Cardiac septum (tissue), 1 donor: ENCODE data around the gene SUGCT. TPM values are rescaled to one million over a fixed set of nuclear protein-coding genes. Genes with fewer than 3 reads are reported as not detected.

Experiments used
- DNase-seq: peaks from one replicate; pipeline ENCODE4 v3.0.0-alpha.2; 2020; ENCODE audit warnings: low spot score
- intact Hi-C: fragments of 100-400 bp; cut with DNase I; formaldehyde crosslinking; loops from one replicate; pipeline ENCODE4 v1.14.0; 2022
- total RNA-seq: library from RNA; stranded (reverse); fragmentation: NEBNext Ultra II Directional; extraction: Animal tissue kit (Norgen Biotek cat#: 25700); gene quantifications from one replicate; pipeline ENCODE4 v1.2.1, GENCODE V29; 2021
- donor health status: DM: no; HTN: no; CAD: no.

The SUGCT gene
- total RNA-seq, 1 donor from 2014 or later, result 3.1 TPM

DNA sequence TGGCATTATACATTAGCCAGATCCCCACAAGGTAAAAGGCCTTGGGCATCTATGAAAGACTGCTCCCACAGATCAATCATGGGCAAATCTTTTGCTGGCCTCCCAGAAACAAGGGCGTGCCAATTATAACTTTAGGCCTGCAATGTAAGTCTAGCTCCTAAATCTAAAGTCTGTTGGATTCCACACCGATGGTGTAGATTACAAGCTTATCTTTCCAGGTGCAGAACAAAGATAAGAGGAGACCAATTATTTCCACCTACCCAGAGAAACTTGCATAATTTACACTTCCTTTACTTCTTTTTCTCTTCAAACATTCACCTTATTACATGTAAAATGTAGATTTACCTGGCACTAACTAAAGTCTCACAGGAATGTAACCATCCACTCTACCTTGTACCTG is 713.1 kb downstream of the SUGCT start:
- no peak for DNase-seq
- intact Hi-C loops, result no loop called here

GRCh38 chr7:40848541-40849221 is 713.9 kb downstream of the SUGCT start:
- intact Hi-C loops, result no loop called here
- DNase-seq, result no peak

GRCh38 chr7:40850017-40850416 is 715.2 kb downstream of the SUGCT start:
- intact Hi-C loops, result no loop called here

DNA sequence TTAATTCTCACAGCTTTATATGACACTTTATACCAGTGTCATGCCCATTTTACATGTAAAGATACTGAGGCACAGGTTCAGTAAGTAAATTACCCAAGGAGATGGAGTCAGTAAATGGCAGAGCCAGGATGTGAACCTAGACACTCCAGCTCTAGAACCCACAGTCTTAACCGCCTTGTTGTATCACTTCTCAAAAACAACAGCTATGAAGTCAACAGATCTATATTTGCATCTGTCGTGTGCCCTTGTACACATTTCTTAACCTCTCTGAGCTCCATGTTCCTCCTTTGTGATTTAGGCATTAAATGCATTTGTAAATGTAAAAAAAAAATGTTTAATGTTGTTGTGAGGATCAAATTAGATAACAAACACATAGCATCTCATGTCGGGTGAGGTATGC is 716.2 kb downstream of the SUGCT start:
- no peak for DNase-seq
- intact Hi-C loops, result no loop called here

More at GRCh38 chr7:40850017-40850416, 715.2 kb downstream of the SUGCT start:
- no peak for DNase-seq

- intact Hi-C loops, result no loop called here
- DNase-seq, result no peak
Measured at GRCh38 chr7:40859076-40859475, 724.3 kb downstream of the SUGCT start.

- DNase-seq, result no peak
- intact Hi-C loops, result no loop called here
Measured at GRCh38 chr7:40859965-40860543, 725.2 kb downstream of the SUGCT start.

DNA sequence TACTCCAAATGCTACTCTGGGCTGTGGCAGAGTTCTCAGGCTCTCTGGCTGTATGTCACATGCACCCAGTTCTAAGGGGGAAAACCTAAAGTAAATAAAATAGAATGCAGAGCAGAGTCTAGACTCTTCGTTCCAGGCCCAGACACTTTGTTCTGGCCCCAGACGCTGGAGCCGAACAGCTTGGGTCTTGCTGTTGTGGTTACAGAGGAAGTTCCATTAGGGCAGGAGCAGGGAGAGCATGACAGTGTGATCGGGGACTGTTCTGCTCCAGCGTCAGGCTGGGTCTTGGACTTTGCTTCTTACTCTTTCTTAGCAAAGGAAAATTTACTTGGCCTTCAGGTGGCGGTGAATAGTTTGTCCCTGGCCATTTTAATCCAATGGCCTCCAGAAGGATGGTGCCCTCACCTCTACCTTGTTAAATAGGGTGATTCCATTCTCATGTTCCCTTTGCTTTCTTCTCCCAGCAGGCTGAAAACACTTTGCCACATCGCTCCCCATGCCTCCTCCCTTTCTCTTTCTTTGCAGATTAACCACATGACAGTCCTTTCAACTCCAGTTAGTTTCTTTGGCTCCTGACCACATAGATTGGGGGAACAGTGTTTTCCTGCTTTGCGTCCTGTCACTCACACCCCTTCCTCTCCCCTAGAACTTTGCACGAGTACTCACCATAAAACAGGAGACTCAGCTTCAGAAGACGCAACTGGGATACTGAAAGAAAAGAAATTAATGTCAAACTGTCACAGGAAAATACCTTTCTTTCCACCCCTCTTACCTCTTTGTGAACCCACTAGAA is 730.8 kb downstream of the SUGCT start:
- no peak for DNase-seq
- intact Hi-C loops, result no loop called here

- DNase-seq, result no peak
- intact Hi-C loops, result no loop called here
Measured at GRCh38 chr7:40866601-40867000, 731.8 kb downstream of the SUGCT start.

DNA sequence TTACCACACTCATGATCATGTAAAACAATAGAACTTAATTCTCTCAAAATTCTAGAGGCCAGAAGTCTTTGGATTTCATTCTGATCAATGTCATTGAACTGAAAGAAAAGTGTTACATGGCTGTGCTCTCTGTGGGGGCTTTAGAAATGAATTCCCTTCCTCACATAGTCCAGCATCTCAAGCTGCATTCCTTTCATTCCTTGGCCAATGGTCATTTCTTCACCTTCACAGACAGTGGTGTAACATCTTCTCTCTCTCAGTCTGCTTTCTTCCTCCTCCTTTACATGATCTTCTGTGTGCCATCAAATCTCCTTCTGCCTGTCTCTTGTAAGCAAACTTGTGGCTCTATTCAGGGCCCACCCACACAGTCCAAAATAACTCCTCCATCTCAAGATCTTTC is 735.3 kb downstream of the SUGCT start:
- DNase-seq, result no peak
- intact Hi-C loops, result no loop called here

DNA sequence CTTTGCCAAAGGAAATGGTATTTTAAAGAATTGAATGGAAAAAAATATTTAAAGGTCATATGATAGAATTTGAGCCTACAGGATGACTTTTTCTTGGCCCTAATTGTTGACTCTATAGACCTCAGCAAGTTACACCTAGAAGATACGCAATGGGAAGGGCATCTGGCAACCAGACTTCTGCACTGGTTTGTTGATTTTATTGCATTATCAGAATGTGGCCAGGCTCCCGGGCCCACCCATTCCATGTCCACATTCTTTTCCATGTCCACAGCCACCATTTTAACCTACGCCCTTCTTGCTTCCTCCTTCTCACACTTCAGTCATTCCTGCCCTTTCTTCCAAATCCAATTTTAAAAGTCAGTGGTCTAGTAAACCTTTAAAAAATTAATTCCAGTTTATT is 738.4 kb downstream of the SUGCT start:
- intact Hi-C loops, result no loop called here
- no peak for DNase-seq

GRCh38 chr7:40874756-40875155 is 740.0 kb downstream of the SUGCT start:
- DNase-seq, result no peak
- intact Hi-C loops, result no loop called here

DNA sequence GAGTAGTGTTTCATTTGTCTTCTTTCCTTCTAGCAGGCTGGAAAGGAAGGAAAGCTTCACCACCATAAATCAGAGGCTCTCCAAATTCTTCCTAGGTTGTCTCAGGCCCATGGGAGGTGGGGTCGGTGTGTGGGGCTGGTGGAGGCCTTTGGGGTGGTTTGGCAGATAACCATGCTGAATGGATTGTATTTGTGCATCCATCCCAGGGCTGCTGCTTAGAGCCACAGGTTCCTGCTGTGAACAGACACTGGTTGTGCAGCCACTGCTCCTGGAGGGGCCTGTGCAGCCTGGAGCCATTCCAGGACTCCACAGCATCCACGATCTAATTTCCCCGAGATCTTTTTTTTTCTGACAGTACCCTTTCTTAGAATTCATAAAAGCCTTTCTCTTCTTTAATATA is 741.8 kb downstream of the SUGCT start:
- DNase-seq, result no peak
- intact Hi-C loops, result no loop called here

GRCh38 chr7:40879941-40880543 is 745.2 kb downstream of the SUGCT start:
- no peak for DNase-seq
- intact Hi-C loops, result no loop called here

DNA sequence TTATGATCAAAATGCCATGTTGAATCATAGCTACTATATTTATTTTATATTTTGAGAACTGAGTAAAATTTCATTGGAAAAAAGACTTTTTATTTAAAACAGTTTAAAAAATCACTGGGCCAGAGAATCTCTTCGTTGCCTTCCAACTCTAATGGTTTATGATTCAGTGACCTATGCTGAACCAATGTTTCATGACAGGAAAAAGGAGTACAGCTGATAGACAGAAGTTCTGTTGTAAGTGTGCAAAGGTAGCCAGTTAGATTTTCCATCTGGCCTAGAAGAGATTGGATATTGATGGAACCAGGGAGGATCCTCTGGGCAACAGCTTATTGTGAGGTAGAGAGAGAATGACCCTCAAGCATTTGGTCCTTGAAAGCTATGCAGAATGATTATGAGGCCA is 745.8 kb downstream of the SUGCT start:
- no peak for DNase-seq
- intact Hi-C loops, result no loop called here

DNA sequence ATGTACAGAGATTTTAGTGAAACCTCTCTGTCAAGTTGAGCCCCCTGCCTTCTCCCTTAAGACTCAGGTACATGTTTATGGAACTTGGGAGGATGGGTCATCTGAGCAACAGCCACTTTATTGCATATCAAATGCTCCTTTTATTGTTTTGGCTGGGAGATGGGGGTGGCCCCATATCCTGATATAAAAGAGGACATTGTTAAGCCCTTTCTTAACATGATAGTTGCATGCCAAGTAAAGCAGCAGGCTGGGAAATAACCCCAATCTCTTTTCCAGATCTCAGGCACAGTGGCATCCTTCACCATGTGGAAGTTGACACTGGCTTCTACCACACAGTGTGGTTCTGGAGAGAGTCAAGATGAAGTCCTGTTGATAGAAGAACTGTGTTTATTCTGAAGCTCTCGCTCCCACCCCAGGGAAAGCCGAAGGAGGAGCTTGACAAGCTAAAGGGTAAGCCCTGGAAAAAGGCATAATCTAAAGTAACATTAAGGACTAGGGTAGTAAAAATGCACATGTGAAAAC is 746.7 kb downstream of the SUGCT start:
- intact Hi-C loops, result no loop called here

DNA sequence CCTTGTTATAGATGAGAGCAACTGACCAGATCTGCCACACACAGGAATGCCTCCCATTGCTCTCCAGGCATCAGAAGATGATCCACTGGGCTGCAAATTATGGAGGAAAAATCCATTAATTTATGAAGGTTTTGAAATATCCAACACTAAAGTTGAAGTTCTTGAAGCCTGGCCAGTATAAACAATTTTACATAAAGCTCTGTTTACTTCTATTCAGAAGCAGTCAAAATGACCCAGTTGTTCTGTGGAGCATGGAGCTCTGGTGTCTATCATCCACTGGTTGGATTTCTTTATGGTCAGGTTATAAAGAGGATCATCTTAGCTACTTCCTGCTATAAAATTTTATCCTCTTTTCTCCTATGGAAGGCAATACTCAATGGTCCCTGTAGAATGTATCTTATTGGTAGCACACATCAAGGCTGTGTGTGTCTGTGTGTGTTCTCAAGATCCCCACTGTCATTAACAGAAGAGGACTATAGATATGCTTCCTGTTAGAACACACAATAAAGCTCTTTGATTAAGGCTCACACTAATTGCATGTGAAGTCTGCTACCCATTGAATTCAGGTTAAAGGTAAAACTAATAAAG is 747.4 kb downstream of the SUGCT start:
- DNase-seq, result no peak
- intact Hi-C loops, result no loop called here

More for the DNA sequence above, 746.7 kb downstream of the SUGCT start:
- no peak for DNase-seq

DNA sequence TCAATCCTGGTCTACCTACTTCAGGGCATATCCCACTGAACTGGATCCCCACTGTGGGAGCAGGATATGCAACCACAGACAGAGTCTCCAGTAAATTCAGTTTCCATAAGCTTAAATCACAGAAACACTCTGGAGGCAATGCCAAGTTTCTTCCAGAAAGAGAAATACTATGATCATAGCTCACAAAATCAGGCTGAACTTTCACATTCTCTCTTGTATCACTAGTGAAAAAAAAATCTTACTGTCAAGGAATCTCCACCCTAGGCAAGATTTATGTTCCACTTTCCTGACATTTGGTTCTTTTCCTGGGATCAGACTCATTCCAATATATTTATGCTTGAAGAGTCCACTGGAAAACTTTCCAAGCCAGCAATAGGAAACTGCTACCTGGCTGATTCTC is 749.0 kb downstream of the SUGCT start:
- DNase-seq, result no peak
- intact Hi-C loops, result no loop called here

DNA sequence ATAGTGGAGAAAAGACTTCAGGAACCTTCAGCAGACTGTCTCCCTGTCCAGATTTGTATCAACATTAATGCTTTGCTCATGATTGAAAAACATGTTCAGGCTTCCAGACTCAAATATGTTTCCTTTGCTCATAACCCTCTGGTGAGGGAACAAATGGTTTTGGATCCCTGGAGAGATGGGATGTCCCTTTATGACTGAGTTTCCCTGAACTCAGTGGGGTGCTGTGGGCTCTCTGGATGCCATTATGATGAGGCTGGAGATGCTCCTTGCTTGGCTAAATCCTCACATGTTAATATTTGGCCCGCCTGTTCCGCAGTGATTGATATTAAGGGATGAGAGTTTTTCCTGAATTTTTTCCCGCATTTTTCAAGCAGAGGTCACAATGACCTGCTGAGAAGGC is 749.4 kb downstream of the SUGCT start:
- intact Hi-C loops, result no loop called here
- DNase-seq, result no peak

DNA sequence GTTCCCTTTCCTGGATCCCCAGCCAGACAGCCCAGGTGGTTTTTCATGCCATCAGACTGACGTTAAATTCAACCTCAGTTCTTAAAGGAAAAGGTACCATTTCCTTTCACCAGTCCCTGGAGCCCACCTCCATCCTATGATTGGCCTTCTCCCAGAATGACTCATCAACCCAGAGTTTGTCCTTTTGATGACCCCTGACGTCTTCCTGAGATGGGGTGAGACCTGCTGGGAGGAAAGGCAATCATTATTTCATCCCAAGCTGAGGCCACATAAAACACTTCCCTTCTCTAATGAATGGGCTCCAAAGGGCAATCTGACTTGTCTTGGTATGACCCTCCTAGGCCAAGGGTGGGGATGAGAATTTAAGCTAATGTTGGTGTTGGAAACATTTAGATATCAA is 750.7 kb downstream of the SUGCT start:
- intact Hi-C loops, result no loop called here
- no peak for DNase-seq

DNA sequence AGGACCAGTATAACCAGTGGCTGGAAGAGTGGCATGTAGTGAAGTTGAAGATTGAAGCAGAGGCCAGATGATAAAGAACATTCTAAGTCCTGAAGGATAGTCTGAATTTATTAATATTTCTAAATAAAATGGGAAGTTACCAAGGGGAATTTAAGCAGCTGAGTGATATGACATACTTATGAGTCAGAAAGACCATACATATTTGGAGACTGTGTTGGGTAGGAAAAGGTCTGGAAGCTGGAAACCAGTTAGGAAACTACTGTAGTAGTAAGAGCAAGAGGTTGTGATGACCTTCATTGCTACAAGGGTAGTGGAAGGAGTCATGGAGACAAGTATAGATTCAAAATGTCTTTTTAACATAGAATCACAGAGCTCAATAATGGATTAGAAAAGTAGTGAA is 752.3 kb downstream of the SUGCT start:
- no peak for DNase-seq
- intact Hi-C loops, result no loop called here
